IPS-NIHi11 (cell line): ENCODE data around the gene TMEM14B.
"Not testable (repeated sequence)": the region's sequence is repeated elsewhere in the genome, so short reads cannot be mapped to it uniquely, and the experiment has no call there.

Source experiments
- DNase-seq: peaks from one replicate; pipeline ENCODE4 v3.0.0; 2012; ENCODE audit warnings: mixed read lengths, low spot score

TMEM14B gene

GRCh38 chr6:10747251-10747972, at the start of gene TMEM14B:
TMEM14B (plus strand) TSS chr6:10747805; CDS start chr6:10749246, 1,441 bp downstream.
- peak; percentile 100 for DNase-seq

GRCh38 chr6:10713962-10714361, 33.6 kb upstream of the TMEM14B start:
- no peak for DNase-seq

- DNase-seq = no peak
These were observed 28.2 kb upstream of the TMEM14B start for GRCh38 chr6:10719296-10719963.

GRCh38 chr6:10719964-10720264, 27.7 kb upstream of the TMEM14B start:
- no peak for DNase-seq

GRCh38 chr6:10720265-10720959, 27.2 kb upstream of the TMEM14B start:
- DNase-seq = no peak

- DNase-seq = not testable (repeated sequence)
These were observed 26.4 kb upstream of the TMEM14B start for GRCh38 chr6:10720960-10721849.

GRCh38 chr6:10721850-10722569, 25.6 kb upstream of the TMEM14B start:
- no peak for DNase-seq

- no peak for DNase-seq
These were observed 25.1 kb upstream of the TMEM14B start for GRCh38 chr6:10722570-10722819.

- peak; percentile 99 for DNase-seq
These were observed 24.6 kb upstream of the TMEM14B start, which contains the start of gene TMEM14C for GRCh38 chr6:10722820-10723566. TMEM14C (plus strand) TSS chr6:10723070; CDS start chr6:10724614, 1,544 bp downstream.

GRCh38 chr6:10723567-10723881, 24.1 kb upstream of the TMEM14B start:
- DNase-seq = no peak

- DNase-seq = no peak
These were observed 22.6 kb upstream of the TMEM14B start for GRCh38 chr6:10725044-10725443.

- DNase-seq = no peak
These were observed 21.9 kb upstream of the TMEM14B start for GRCh38 chr6:10725716-10726115.

GRCh38 chr6:10730254-10730653, 17.4 kb upstream of the TMEM14B start:
- no peak for DNase-seq

- DNase-seq = no peak
These were observed 14.4 kb upstream of the TMEM14B start for GRCh38 chr6:10733151-10733715.

GRCh38 chr6:10733863-10734262, 13.7 kb upstream of the TMEM14B start:
- DNase-seq = no peak

- no peak for DNase-seq
These were observed 10.9 kb upstream of the TMEM14B start for GRCh38 chr6:10736731-10737130.

- no peak for DNase-seq
These were observed 7.5 kb upstream of the TMEM14B start for GRCh38 chr6:10740061-10740460.

GRCh38 chr6:10741643-10742042, 6.0 kb upstream of the TMEM14B start:
- not testable (repeated sequence) for DNase-seq

- DNase-seq = no peak
These were observed 5.4 kb upstream of the TMEM14B start for GRCh38 chr6:10742251-10742650.

GRCh38 chr6:10743515-10743914, 4.1 kb upstream of the TMEM14B start:
- no peak for DNase-seq

GRCh38 chr6:10745116-10745515, 2.5 kb upstream of the TMEM14B start:
- DNase-seq = no peak
